ENCODE measurements around the gene KCMF1. TPM values are rescaled to one million over a fixed set of nuclear protein-coding genes. Genes with fewer than 3 reads are reported as not detected.

The KCMF1 gene
- total and polyA plus RNA-seq, 2 donors (not counting 1 experiment from before 2014, with no cell fraction given) = 43.7 to 81.5 TPM

- Histone ChIP-seq H3K27me3 (replicated peaks in 1 of 4; ENCODE audit: control extremely low read depth in 1 of 4, control insufficient read depth in 3 of 4, insufficient read depth in 4 of 4, low read length in 3 of 4) (no peaks in the 10 kb centered on the region), H3K9ac (ENCODE audit: low read length) (no peak overlapping the region), H3K4me1 (ENCODE audit: control insufficient read depth in 2 of 2, insufficient read depth in 2 of 2, low read length in 2 of 2) (peaks cover 7 to 8% of the 10 kb centered on the region in 2 donors), H3K79me2 (ENCODE audit: control insufficient read depth, insufficient read depth, low read length) (peaks cover 92% of the 10 kb centered on the region), H3K4me2 (replicated peaks; ENCODE audit: low read depth, low read length, poor library complexity, severe bottlenecking) (no peak overlapping the region), H4K20me1 (ENCODE audit: control insufficient read depth, insufficient read depth, low read length, poor library complexity, severe bottlenecking) (peaks cover 37% of the 10 kb centered on the region), H3K36me3 (replicated peaks in 1 of 2; ENCODE audit: control extremely low read depth in 1 of 2, control insufficient read depth in 1 of 2, extremely low read depth in 1 of 2, insufficient read depth in 2 of 2, low read length in 1 of 2) (peaks cover 0 to 4% of the 10 kb centered on the region in 2 experiments), H2AFZ (ENCODE audit: insufficient read depth, low read depth, low read length, poor library complexity, severe bottlenecking) (no peak overlapping the region), H3K9me3 (ENCODE audit: control extremely low read depth in 1 of 3, control insufficient read depth in 2 of 3, insufficient read depth in 1 of 3, low read length in 2 of 3) (peaks cover 0 to 4% (median 0%) of the 10 kb centered on the region in 3 donors), H3K4me3 (ENCODE audit: control extremely low read depth in 1 of 5, extremely low read depth in 1 of 5, insufficient read depth in 1 of 5, low read depth in 2 of 5, low read length in 4 of 5) (no peak overlapping the region), H3K27ac (ENCODE audit: low read length in 2 of 2) (no peak overlapping the region)
- ChIA-PET CTCF (no interaction called here), POLR2A (no interaction called here)
- DNase-seq = no peak
- ATAC-seq (ENCODE audit: low read depth) = no peak
- Mint-ChIP-seq H3K4me1 (peaks cover 34% of the 10 kb centered on the region), H3K4me3 (no peak overlapping the region), H3K9me3 (ENCODE audit: insufficient read depth) (no peaks in the 10 kb centered on the region), H3K27me3 (no peaks in the 10 kb centered on the region), H3K27ac (no peak overlapping the region)
- intact Hi-C loops (cut with micrococcal nuclease) = no loop called here
- 92% methylated on average over 2 of the region's 5 CpGs for WGBS (ENCODE audit: insufficient coverage)
- TF ChIP-seq EZH2 (IDR thresholded peaks at IDR 0.05; ENCODE audit: borderline replicate concordance, insufficient read depth, low read depth, low read length, poor library complexity, severe bottlenecking) (no peak), CTCF (IDR thresholded peaks at IDR 0.05) (no peak)
Observed at GRCh38 chr2:85022232-85022631, 51.3 kb downstream of the KCMF1 start.

- peaks cover 91% of the 10 kb centered on the region for H3K79me2 ChIP-seq (ENCODE audit: control insufficient read depth, insufficient read depth, low read length)
- no peak for ATAC-seq (ENCODE audit: low read depth)
- intact Hi-C loops (cut with micrococcal nuclease) = no loop called here
- peaks cover 4 to 12% of the 10 kb centered on the region in 2 experiments for H3K36me3 ChIP-seq (replicated peaks in 1 of 2; ENCODE audit: control extremely low read depth in 1 of 2, control insufficient read depth in 1 of 2, extremely low read depth in 1 of 2, insufficient read depth in 2 of 2, low read length in 1 of 2)
- H2AFZ ChIP-seq (ENCODE audit: insufficient read depth, low read depth, low read length, poor library complexity, severe bottlenecking) = no peak overlapping the region
- no peak overlapping the region for H3K27ac ChIP-seq (ENCODE audit: low read length in 2 of 2)
- no peaks in the 10 kb centered on the region for H3K9me3 Mint-ChIP-seq (ENCODE audit: insufficient read depth)
- H3K27me3 Mint-ChIP-seq = no peaks in the 10 kb centered on the region
- 100% methylated on average over 1 of the region's 8 CpGs for WGBS (ENCODE audit: insufficient coverage)
- ChIA-PET POLR2A (interaction anchor here (0.5 to 0.6 kb wide), 2 partner anchors 10 to 304 kb away, joined by 3 to 4 read pairs; no protein-coding TSS in a partner anchor), CTCF (interaction anchor here (1.1 to 1.9 kb wide), 2 partner anchors 8 to 99 kb away, joined by 3 to 6 read pairs; no protein-coding TSS in a partner anchor)
- no peak overlapping the region for H3K4me3 Mint-ChIP-seq
- no peak overlapping the region for H3K9ac ChIP-seq (ENCODE audit: low read length)
- no peak overlapping the region for H3K4me3 ChIP-seq (ENCODE audit: control extremely low read depth in 1 of 5, extremely low read depth in 1 of 5, insufficient read depth in 1 of 5, low read depth in 2 of 5, low read length in 4 of 5)
- H3K4me1 Mint-ChIP-seq = peaks cover 25% of the 10 kb centered on the region
- TF ChIP-seq CTCF (IDR thresholded peaks at IDR 0.05) (no peak), EZH2 (IDR thresholded peaks at IDR 0.05; ENCODE audit: borderline replicate concordance, insufficient read depth, low read depth, low read length, poor library complexity, severe bottlenecking) (no peak)
- peaks cover 24% of the 10 kb centered on the region for H4K20me1 ChIP-seq (ENCODE audit: control insufficient read depth, insufficient read depth, low read length, poor library complexity, severe bottlenecking)
- peaks cover 0 to 4% (median 0%) of the 10 kb centered on the region in 3 donors for H3K9me3 ChIP-seq (ENCODE audit: control extremely low read depth in 1 of 3, control insufficient read depth in 2 of 3, insufficient read depth in 1 of 3, low read length in 2 of 3)
- no peak overlapping the region for H3K27ac Mint-ChIP-seq
- no peaks in the 10 kb centered on the region for H3K27me3 ChIP-seq (replicated peaks in 1 of 4; ENCODE audit: control extremely low read depth in 1 of 4, control insufficient read depth in 3 of 4, insufficient read depth in 4 of 4, low read length in 3 of 4)
- H3K4me2 ChIP-seq (replicated peaks; ENCODE audit: low read depth, low read length, poor library complexity, severe bottlenecking) = no peak overlapping the region
- no peak for DNase-seq
- peaks cover 5 to 7% of the 10 kb centered on the region in 2 donors for H3K4me1 ChIP-seq (ENCODE audit: control insufficient read depth in 2 of 2, insufficient read depth in 2 of 2, low read length in 2 of 2)
Observed at GRCh38 chr2:85024372-85025047, 53.5 kb downstream of the KCMF1 start.
